Fibroblast of gingiva (primary cell): ENCODE measurements around the gene TRIM13.
"Not testable (repeated sequence)": the region's sequence is repeated elsewhere in the genome, so short reads cannot be mapped to it uniquely, and the experiment has no call there.

Source experiments
- DNase-seq: peaks from one replicate; pipeline ENCODE4 v3.0.0-alpha.2; 2011; ENCODE audit warnings: low read depth

TRIM13 gene

DNA sequence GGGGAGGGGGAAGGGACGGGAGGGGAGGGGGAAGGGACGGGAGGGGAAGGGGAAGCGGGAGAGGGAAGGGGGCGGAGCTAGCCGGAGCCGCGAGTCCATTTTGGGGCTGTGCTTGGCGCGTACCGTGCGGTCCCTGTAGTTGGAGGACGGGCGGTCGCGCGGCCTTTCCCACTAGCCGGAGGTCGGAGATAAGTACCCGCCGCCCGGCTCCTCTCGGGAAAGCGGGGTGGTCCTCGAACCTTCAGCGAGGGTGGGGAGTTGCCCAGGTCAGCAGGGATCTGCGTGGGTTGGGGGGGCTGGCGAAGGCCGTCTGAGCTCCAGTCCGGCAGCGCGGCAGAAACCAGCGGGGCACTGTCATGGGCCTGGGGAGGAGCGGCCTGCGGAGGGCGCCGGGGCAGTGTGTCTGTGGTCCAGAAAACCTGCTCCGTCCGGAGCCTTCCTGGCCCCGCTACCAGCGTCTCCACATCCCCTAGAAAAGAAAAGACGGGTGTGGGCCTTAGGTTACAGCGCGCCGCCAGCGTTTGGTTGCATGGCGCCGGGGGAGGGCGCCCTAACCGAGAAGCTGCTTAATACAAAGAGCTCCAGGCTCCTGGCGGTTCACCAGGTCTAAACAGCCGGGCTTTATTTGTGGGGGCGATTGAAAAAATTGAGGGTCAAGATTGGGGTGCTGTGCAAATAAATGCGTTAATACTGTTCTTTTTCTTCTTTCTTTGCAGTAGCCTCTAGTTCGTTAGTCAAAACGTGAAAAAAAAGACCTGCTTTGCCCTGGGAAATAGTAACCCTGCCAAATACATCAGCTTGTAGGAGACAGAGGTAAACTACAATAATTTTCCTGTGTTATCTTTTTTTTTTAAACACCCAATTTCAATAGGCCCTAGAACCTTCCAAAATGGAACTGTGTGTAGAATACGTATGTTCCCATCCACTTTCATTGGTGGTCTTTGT is at the start of gene TRIM13:
Gene TRIM13 (plus strand): TSS at position 92 of the 945 bp plus-strand sequence. CDS start 14,899 bp downstream, outside the sequence.
- DNase-seq: peak; percentile 89

GRCh38 chr13:49948777-49949270 is 48.0 kb upstream of the TRIM13 start:
- not testable (repeated sequence) for DNase-seq

GRCh38 chr13:49951754-49952535 is 44.9 kb upstream of the TRIM13 start:
- DNase-seq: no peak

DNA sequence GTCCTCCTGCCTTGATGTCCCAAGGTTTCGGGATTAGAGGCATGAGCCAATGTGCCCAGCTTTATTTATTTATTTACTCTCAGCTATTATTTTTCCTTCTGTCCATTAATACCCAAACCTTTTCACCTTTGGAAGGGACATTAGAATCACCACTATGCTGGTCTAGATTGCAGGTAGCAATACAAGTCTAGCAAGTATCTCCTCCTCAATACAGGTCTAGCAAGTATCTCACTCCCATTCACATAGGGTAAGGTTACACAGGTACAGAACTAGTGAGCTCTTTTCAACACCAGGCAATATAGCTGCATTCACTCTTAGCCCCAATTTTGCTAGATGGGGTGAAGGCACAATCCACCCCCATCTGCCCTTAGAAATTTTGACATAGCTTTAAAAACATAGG is 43.3 kb upstream of the TRIM13 start:
- DNase-seq: no peak

GRCh38 chr13:49954674-49955455 is 42.0 kb upstream of the TRIM13 start:
- DNase-seq: peak; percentile 60

DNA sequence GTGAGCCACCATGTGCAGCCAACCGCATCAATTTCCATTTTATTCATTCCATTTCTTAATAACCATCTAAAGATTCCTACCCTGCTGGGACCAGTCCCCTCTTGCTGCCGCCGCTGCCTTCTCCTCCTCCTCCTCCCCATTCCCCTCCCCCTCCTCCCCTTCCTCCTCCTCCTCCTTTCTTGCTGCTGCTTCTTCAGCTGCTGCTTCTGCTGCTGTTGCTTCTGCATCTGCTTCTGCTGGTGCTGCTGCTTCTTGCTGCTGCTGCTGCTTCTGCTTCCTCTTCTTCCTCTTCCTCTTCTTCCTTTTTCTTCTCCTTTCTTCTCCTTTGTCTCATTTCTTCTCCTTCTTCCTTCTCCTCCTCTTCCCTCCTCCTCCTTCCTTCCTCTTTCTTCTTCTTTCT is 40.7 kb upstream of the TRIM13 start:
- no peak for DNase-seq

DNA sequence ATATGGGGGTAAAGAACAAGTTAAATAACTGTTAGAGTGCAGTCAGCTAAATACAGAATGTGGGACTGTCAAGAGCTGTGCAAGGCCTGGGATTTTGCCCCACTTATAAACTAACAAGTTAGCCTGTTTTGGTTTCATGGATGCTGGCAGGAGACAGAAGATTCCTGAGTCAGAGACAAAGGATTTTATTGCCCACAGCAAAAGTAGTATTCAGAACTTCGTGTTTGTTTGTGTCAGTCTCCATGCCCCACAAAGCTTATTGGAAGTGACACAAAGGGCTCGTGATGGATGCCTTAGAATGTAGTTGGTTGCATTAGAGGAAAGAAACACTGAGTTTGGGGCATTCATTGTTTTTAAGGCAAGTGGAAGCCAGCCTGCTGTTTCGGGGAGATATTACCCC is 38.5 kb upstream of the TRIM13 start:
- peak; percentile 29 for DNase-seq

DNA sequence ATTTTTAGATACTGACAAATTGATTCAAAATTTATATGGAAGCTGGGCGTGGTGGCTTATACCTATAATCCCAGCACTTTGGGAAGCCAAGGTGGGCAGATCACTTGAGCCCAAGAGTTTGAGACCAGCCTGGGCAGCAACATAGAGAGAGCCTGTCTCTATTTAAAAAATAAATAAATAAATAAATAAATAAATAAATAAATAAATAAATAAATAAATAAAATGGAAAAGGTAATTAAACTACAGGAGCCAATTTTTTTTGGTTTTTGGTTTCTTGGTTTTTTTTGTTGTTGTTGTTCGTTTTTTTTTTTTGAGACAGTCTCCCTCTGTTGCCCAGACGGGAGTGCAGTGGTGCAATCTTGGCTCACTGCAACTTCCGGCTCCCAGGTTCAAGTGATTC is 29.4 kb upstream of the TRIM13 start:
- no peak for DNase-seq

GRCh38 chr13:49972709-49973108 is 24.1 kb upstream of the TRIM13 start:
- no peak for DNase-seq

- no peak for DNase-seq
Observed at GRCh38 chr13:49975826-49976225, 21.0 kb upstream of the TRIM13 start.

DNA sequence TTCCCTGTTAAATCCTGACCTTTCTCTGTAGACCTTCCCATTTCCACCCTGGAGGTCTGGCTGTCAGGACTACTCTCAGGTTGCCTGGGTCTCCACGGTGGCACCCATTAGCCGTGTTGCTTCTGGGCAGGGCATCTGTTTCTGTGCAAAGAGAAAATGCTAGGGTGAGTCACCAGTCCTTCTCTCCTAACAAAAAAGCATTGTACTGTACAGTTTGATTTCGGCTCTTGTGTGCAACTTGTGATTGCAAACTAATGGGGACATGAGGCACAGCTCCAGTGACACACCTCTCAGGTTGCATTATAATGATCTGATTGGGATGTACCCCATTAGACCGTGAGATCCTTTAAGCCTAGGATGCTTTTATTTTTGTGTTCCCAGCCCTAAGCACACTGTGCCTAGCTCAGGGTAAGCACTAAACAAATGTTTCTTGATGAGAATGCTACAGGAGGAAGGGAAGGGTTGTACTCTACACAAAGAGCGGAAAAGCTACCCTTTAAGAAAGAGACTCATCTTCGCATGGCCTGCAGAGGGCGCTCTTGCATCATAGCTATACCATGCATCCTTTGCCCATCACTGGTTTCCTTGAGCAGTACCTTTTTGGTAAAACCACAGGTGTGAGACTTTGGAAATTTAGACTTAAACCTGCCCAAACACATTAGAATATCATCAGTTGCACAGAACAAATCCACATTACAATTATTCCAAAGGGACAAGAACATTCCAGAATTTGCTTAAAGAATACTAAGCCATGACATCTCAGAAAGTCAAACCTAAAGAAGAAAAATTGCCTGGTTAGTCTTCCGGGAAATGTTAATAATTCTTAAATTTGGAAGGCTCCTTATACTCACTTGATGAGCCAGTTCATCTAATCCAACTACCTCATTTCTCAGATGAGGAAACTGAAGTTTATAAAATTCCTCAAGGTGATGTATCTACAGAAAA is 20.3 kb upstream of the TRIM13 start:
- DNase-seq: peak; percentile 51

- DNase-seq: no peak
Observed at GRCh38 chr13:49977992-49978391, 18.9 kb upstream of the TRIM13 start.

DNA sequence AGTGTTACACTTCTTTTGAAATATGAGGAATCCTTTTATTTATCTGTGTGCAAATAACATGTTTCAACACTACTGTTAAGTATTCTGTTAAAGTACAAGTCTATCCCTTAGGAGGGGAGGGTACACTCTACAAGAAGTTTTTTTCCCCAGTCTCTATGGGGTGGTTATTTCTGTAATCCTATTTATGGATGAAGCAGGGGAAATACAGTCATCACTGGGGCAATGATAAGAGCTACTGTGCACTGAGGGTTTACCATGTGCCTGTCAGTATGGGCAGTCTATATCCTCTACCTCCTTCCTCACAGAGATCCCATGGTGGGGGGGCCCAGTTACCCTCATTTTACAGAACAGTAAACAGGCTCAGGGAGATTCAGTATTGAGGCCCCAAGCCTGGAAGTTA is 16.6 kb upstream of the TRIM13 start:
- DNase-seq: no peak

DNA sequence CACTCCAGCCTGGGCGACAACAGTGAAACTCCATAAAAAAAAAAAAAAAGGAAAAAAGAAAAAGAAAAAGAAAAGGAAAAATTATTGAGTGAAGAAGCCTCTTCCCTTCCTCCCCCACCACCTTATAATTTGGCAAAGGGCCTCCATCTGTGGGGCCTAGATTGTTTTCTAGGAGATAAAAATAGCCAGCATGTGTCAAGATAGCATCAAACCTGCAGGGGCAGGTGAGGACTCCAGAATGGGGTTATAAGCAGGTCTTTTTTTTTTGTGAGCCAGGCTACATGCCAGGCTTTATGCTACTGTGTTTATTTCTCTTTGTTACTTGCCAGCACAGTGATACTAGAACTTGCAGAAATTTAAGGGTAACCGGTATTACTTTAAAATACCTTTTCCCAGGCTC is 11.7 kb upstream of the TRIM13 start:
- DNase-seq: no peak

GRCh38 chr13:49986471-49986870 is 10.4 kb upstream of the TRIM13 start:
- DNase-seq: no peak

- not testable (repeated sequence) for DNase-seq
Observed at GRCh38 chr13:49990612-49991011, 6.2 kb upstream of the TRIM13 start.

GRCh38 chr13:49993111-49993510 is 3.7 kb upstream of the TRIM13 start:
- DNase-seq: no peak

DNA sequence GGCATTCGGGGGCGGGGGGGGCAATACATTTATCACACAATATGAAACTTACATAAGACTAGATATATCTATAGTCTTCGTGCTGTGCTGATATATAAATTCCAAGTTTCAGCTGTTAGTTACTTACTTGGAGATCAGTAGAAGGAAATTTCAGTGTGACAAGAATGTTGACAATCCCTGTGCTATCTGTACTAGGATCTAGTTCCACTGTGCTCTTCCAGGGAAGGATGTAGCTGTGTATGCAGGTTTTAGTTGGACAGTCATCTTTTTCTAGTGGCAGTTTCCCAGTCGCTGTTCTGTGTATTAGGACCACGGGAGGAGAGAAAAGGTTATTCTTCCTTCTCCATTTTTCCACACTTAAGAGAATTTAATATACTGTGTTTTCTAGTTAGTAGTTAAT is 3.2 kb upstream of the TRIM13 start:
- DNase-seq: no peak

DNA sequence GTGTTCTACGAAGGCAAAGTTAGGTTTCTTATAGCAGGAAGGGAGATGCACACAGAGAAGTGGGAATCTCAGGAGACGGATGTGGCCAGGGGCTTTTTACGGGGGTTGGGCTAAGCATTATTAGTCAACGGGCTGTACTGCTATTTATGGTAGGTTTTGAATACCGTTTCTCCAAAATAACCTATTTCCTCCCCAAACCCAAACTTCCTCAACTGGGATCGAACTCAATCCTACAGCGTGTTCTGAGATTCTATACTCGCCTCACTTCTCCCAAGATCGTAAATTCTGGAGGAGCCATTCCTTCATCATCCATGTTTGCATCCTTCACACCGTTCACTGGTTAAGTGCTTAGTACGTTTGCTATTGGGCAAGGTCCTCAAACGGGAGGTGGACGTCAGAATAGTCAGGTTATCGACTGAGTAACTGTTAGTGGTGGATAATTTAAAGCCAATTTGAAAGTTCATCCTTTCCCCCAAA is 1.2 kb upstream of the TRIM13 start:
- no peak for DNase-seq

GRCh38 chr13:49996161-49996915 is 504 bp upstream of the TRIM13 start:
- DNase-seq: peak; percentile 97
